ENCODE results near the gene TTN. TPM values are rescaled to one million over a fixed set of nuclear protein-coding genes. Genes with fewer than 3 reads are reported as not detected.

The TTN gene
- total RNA-seq, 1 donor from 2014 or later = 7.6 TPM

DNA sequence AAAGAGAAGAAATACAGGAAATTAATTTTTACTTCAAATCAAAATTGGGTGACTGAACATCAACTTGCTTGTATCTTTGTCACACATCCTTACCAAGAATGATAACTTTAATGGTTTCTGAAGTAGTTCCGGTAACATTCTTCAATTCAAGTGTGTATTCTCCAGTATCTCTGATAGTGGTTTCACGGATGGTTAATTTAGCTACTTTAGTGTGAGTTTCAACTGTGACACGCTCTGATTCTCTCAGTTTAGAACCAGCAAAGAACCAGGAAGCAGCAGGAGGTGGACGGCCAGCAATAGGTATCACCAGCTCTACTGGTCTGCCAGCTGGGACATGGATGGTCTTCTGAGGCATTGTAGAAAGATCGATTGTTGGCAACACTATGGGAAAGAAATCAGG, 264.7 kb downstream of the TTN start:
- H3K9me3 ChIP-seq = no peaks in the 10 kb centered on the region
- H3K36me3 ChIP-seq = peaks cover 39 to 75% of the 10 kb centered on the region in 2 donors
- H3K27ac ChIP-seq = no peak overlapping the region
- no peak for DNase-seq (ENCODE audit: low spot score in 2 of 2)
- H3K4me1 ChIP-seq = no peaks in the 10 kb centered on the region
- intact Hi-C loops (cut with DNase I) = no loop called here
- no peaks in the 10 kb centered on the region for H3K27me3 ChIP-seq
- no peak overlapping the region for H3K4me3 ChIP-seq
- TF ChIP-seq, protein P1, sequence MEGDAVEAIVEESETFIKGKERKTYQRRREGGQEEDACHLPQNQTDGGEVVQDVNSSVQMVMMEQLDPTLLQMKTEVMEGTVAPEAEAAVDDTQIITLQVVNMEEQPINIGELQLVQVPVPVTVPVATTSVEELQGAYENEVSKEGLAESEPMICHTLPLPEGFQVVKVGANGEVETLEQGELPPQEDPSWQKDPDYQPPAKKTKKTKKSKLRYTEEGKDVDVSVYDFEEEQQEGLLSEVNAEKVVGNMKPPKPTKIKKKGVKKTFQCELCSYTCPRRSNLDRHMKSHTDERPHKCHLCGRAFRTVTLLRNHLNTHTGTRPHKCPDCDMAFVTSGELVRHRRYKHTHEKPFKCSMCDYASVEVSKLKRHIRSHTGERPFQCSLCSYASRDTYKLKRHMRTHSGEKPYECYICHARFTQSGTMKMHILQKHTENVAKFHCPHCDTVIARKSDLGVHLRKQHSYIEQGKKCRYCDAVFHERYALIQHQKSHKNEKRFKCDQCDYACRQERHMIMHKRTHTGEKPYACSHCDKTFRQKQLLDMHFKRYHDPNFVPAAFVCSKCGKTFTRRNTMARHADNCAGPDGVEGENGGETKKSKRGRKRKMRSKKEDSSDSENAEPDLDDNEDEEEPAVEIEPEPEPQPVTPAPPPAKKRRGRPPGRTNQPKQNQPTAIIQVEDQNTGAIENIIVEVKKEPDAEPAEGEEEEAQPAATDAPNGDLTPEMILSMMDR (IDR thresholded peaks at IDR 0.05) = no peak

DNA sequence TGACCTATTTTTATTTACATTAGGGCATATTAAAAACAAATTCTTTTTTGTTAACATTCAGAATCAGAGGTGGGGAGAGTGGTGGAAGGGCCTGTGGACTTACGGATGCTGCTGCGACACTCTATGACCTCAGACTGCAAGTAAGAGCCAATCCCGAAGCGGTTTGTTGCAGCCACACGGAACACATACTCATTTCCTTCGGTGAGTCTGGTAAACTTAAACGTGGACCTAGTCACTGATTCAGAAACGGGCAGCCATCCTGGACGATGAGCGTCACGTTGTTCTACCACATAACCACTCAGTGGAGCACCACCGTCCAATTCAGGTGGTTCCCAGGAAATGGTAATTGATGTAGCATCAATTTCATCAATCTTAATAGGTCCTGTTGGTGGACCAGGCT, 265.1 kb downstream of the TTN start:
- TF ChIP-seq, protein P1 (IDR thresholded peaks at IDR 0.05) = no peak
- intact Hi-C loops (cut with DNase I) = no loop called here

GRCh38 chr2:178536037-178536436, 271.2 kb downstream of the TTN start:
- H3K27ac ChIP-seq = no peak overlapping the region
- intact Hi-C loops (cut with DNase I) = no loop called here
- no peaks in the 10 kb centered on the region for H3K27me3 ChIP-seq
- DNase-seq (ENCODE audit: low spot score in 2 of 2) = no peak
- H3K4me1 ChIP-seq = no peaks in the 10 kb centered on the region
- H3K36me3 ChIP-seq = peaks cover 28 to 63% of the 10 kb centered on the region in 2 donors
- H3K4me3 ChIP-seq = no peak overlapping the region
- TF ChIP-seq, protein P1 (IDR thresholded peaks at IDR 0.05) = no peak
- H3K9me3 ChIP-seq = no peaks in the 10 kb centered on the region

More for the DNA sequence above, 265.1 kb downstream of the TTN start:
- Histone ChIP-seq H3K4me3 (no peak overlapping the region), H3K4me1 (no peaks in the 10 kb centered on the region), H3K27me3 (no peaks in the 10 kb centered on the region), H3K36me3 (peaks cover 37 to 74% of the 10 kb centered on the region in 2 donors), H3K27ac (no peak overlapping the region), H3K9me3 (no peaks in the 10 kb centered on the region)
- DNase-seq (ENCODE audit: low spot score in 2 of 2) = no peak

GRCh38 chr2:178531168-178531567, 276.1 kb downstream of the TTN start:
- H3K4me3 ChIP-seq = no peak overlapping the region
- no peak overlapping the region for H3K27ac ChIP-seq
- H3K36me3 ChIP-seq = peaks cover 16 to 35% of the 10 kb centered on the region in 2 donors
- no peak for DNase-seq (ENCODE audit: low spot score in 2 of 2)
- no peaks in the 10 kb centered on the region for H3K9me3 ChIP-seq
- intact Hi-C loops (cut with DNase I) = no loop called here
- no peaks in the 10 kb centered on the region for H3K27me3 ChIP-seq
- no peaks in the 10 kb centered on the region for H3K4me1 ChIP-seq
- TF ChIP-seq, protein P1 (IDR thresholded peaks at IDR 0.05) = no peak

GRCh38 chr2:178530625-178531142, 276.5 kb downstream of the TTN start:
- DNase-seq (ENCODE audit: low spot score in 2 of 2) = no peak
- no peak overlapping the region for H3K4me3 ChIP-seq
- H3K4me1 ChIP-seq = no peaks in the 10 kb centered on the region
- H3K9me3 ChIP-seq = no peaks in the 10 kb centered on the region
- peaks cover 16 to 35% of the 10 kb centered on the region in 2 donors for H3K36me3 ChIP-seq
- intact Hi-C loops (cut with DNase I) = no loop called here
- TF ChIP-seq, protein P1 (IDR thresholded peaks at IDR 0.05) = no peak
- H3K27ac ChIP-seq = no peak overlapping the region
- no peaks in the 10 kb centered on the region for H3K27me3 ChIP-seq

DNA sequence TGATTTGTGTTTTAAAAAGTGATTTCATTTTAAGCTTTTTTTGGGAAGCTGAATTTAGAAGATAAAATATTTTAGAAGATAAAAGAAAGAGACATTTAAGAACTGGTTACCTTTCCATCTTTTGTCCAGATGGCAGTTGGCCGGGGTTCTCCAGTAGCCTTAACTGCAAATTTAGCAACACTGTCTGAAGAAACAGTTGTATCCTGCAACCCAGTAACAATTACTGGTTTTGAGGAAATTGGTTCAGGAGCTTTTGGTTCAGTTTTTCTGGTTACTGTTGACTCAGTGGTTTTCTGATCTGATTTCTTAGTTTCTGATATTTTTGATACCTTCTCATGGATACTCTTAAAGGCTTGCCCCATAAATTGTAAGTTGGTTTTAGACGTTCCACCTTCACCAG, 277.1 kb downstream of the TTN start:
- no peak for DNase-seq (ENCODE audit: low spot score in 2 of 2)
- intact Hi-C loops (cut with DNase I) = no loop called here
- H3K27ac ChIP-seq = no peak overlapping the region

More for the DNA sequence above, 277.1 kb downstream of the TTN start:
- Histone ChIP-seq H3K36me3 (peaks cover 16 to 35% of the 10 kb centered on the region in 2 donors), H3K4me1 (no peaks in the 10 kb centered on the region), H3K27me3 (no peaks in the 10 kb centered on the region), H3K4me3 (no peak overlapping the region), H3K9me3 (no peaks in the 10 kb centered on the region)
- TF ChIP-seq, protein P1 (IDR thresholded peaks at IDR 0.05) = no peak

Data from ascending aorta (tissue), 2 donors.